ENCODE results near the gene STK39.

The STK39 gene

DNA sequence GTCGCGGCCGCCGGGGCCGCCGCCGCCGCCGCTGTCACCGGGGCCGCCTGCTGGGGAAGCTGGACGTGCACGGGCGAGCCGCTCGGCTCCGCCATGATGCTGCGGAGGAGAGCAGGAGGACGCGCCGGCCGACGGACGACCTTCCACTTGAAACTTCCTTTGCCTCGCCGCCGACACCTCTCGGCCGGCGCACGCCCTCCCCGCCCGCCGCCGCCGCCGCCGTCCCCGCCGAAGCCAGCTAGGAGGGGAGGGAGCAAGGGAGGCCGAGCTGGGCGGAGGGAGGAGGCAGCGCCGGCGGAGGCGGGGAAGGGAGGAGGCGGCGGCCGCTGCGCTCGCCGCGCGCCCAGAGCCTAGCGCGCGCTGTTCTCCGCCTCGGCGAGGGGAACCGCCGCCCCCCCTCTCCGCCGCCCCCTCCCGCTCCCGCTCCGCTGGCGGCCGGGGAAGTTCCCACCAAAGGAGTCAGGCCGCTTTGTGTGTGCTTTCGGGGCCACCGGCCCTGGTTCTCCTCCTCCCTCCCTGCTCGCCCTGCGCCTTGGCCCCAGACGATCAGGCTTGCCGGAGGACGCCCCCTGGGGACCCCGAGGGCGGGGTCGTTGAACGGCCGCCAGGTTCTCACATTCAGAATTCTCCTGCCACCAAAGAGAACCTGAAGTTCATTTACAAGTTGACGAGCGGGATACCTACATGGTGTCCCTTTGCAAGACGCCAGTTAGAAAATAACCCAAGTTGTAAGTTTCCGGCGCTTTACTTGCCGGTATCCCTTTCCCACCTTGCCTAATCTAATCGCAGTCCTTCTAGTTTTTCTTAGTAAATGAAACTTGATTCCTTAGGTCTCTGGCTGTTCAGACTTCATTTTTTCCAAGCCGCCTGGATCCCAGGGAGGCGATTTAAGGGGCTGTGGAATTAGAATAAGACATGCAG, at the start of gene STK39:
Gene STK39, minus strand, starts transcription at position 255 of the 921 bp plus-strand sequence. Its CDS starts 160 bp downstream, at position 95.
- H3K4me3 ChIP-seq (ENCODE audit: low read length) = peak within 1 kb of the TSS; percentile 80
- TF ChIP-seq, protein P1, sequence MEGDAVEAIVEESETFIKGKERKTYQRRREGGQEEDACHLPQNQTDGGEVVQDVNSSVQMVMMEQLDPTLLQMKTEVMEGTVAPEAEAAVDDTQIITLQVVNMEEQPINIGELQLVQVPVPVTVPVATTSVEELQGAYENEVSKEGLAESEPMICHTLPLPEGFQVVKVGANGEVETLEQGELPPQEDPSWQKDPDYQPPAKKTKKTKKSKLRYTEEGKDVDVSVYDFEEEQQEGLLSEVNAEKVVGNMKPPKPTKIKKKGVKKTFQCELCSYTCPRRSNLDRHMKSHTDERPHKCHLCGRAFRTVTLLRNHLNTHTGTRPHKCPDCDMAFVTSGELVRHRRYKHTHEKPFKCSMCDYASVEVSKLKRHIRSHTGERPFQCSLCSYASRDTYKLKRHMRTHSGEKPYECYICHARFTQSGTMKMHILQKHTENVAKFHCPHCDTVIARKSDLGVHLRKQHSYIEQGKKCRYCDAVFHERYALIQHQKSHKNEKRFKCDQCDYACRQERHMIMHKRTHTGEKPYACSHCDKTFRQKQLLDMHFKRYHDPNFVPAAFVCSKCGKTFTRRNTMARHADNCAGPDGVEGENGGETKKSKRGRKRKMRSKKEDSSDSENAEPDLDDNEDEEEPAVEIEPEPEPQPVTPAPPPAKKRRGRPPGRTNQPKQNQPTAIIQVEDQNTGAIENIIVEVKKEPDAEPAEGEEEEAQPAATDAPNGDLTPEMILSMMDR (conservative IDR thresholded peaks at IDR 0.05; ENCODE audit: low read depth, low read length) = peak; percentile 11
- DNase-seq (ENCODE audit: low read depth) = no peak

DNA sequence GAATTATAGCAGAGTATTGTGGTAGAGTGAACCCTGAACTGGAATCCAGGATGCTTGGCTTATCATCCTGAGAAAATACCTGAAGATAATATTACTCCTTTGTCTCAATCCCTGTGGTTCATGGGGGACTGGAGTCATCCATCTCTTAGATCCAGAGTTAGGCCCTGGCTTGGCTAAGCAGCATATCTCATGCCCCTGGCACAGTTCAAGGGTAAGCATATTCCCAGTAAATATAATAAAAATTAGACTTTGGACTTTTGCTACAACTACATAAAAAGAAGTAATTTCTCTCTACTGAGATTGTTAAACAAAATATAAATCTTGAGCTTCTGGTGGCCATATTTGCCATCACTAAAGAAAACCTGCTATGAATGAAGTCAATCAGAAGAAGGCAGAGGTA, 47.7 kb upstream of the STK39 start:
- TF ChIP-seq, protein P1 (conservative IDR thresholded peaks at IDR 0.05; ENCODE audit: low read depth, low read length) = no peak
- no peak overlapping the region for H3K4me3 ChIP-seq (ENCODE audit: low read length)
- no peak for DNase-seq (ENCODE audit: low read depth)

DNA sequence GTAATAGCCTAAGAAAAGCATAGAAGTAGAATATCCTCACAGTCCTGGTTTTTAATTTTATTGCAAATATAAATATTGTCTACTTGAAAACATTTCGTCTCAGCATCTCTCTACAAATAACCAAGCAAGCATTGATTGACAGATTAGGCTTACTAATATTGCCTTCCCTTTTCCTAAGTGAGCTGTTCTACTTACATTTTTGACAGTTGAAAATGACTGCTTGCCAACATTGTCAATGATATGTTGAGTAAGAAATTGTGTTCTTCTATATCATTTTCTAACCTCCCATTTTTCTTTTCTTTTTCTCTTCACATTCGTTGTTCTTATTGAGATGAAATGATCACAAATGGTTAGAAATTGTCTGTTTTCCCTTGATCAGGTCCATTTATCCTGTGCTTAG, 47.0 kb upstream of the STK39 start:
- H3K4me3 ChIP-seq (ENCODE audit: low read length) = no peak overlapping the region
- TF ChIP-seq, protein P1 (conservative IDR thresholded peaks at IDR 0.05; ENCODE audit: low read depth, low read length) = no peak
- no peak for DNase-seq (ENCODE audit: low read depth)

DNA sequence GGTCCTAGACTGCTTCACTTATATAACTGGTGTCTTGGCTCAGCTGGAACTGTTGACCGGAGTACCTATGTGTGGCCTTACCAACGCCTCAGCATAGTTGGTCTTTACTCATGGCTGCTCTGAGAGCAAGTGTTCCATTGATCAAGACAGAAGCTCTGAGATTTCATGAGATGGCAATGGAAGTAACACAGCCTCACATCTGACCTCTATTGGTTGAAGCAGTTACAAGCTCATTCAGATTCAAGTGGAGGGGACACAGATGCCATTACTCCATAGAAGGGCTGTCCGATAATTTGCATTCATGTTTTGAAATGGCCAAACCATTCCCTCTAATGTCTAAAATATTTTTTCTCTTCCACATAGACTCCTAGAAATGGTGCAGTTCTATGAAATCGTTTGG, 46.4 kb upstream of the STK39 start:
- DNase-seq (ENCODE audit: low read depth) = no peak
- no peak overlapping the region for H3K4me3 ChIP-seq (ENCODE audit: low read length)
- TF ChIP-seq, protein P1 (conservative IDR thresholded peaks at IDR 0.05; ENCODE audit: low read depth, low read length) = peak; percentile 7

DNA sequence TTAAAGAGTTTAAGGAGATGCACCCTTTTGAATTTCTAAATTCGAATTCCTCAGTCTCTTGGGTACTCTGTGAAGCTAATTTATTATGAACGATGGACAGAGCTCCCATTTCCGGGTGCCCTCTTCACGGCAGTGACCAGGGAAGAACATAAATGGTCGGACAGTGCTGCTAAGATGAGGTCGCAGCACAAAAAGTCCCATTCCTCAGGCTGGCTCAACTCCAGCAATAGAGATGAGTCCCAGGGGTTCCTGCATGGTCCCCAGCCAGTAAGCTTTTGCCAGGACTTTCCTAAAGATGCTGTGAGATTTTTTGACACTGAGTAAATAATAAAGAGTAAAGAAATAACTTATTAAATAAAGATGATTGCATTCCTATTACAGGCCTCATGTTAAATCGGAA, 43.0 kb upstream of the STK39 start:
- H3K4me3 ChIP-seq (ENCODE audit: low read length) = no peak overlapping the region
- DNase-seq (ENCODE audit: low read depth) = no peak
- TF ChIP-seq, protein P1 (conservative IDR thresholded peaks at IDR 0.05; ENCODE audit: low read depth, low read length) = no peak

DNA sequence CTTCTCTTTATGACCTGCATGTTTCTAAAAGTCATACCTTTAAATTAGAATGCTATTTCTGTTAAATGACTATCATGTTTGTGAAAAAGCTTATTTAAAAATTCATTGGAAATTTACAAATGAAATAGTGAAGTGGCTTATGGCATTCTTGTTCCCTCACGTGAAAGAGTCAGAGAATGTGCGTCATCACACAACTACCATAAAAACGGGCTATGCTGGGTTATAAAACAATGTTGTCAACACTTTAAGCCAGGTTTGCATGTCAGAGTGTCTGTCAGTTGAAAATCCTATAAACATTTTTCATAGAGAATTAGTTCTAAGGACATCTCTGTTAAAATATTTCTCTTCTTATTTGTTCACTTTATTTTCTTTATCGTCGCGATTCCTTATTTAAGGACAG, 42.5 kb upstream of the STK39 start:
- DNase-seq (ENCODE audit: low read depth) = no peak
- TF ChIP-seq, protein P1 (conservative IDR thresholded peaks at IDR 0.05; ENCODE audit: low read depth, low read length) = no peak
- H3K4me3 ChIP-seq (ENCODE audit: low read length) = no peak overlapping the region

DNA sequence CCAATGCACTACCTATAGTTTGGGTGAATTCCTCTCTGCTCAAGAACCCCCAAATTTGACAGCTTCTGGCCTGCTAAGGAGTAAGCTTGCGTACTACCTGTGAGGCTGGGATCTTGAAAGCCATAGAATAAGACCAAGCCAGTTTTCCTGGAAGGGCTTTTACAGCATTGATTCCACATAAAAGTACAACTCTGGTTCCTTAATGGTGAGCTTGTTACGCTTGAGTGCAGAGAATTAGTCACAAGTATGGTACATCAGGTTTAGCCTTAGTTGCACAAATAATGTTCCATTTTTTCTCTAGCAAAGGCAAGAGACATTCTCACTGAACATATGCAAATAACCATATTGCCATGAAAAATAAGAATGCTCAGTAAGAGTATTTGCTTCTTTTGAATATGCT, 39.1 kb upstream of the STK39 start:
- DNase-seq (ENCODE audit: low read depth) = no peak
- TF ChIP-seq, protein P1 (conservative IDR thresholded peaks at IDR 0.05; ENCODE audit: low read depth, low read length) = no peak
- no peak overlapping the region for H3K4me3 ChIP-seq (ENCODE audit: low read length)

All from retinal pigment epithelial cell (primary cell).